PFSK-1 (cell line): ENCODE measurements around the gene SMIM7.

Source experiments
- FOXP2 ChIP-seq: optimal IDR thresholded peaks from 2 replicates; pipeline ENCODE3; 2011; ENCODE audit warnings: borderline replicate concordance, control low read depth, inconsistent platforms; ENCODE audit not compliant: insufficient read depth; ENCODE audit errors: extremely low read length, extremely low read depth
- POLR2AphosphoS5 ChIP-seq: IDR thresholded peaks from 2 replicates; pipeline ENCODE4 v1.6.1; 2012; ENCODE audit warnings: low read depth, mild to moderate bottlenecking, control low read depth, low read length, moderate library complexity
- REST ChIP-seq, 2 experiments: IDR thresholded peaks; 2 replicates each; pipeline versions ENCODE4 v1.6.1 to v1.8.0; 2011 to 2012; ENCODE audit warnings: low read depth in 2 of 2, low read length in 2 of 2, control low read depth in 1 of 2, inconsistent platforms in 1 of 2, mild to moderate bottlenecking in 1 of 2, moderate library complexity in 1 of 2; ENCODE audit not compliant: insufficient read depth in 1 of 2
- SIN3A ChIP-seq: IDR thresholded peaks from 2 replicates; pipeline ENCODE4 v1.6.1; 2012; ENCODE audit warnings: mild to moderate bottlenecking, low read length, moderate library complexity, borderline replicate concordance; ENCODE audit not compliant: insufficient read depth
- TAF1 ChIP-seq: IDR thresholded peaks from 2 replicates; pipeline ENCODE4 v1.6.1; 2012; ENCODE audit warnings: low read length, control low read depth, borderline replicate concordance; ENCODE audit not compliant: insufficient read depth

Gene SMIM7

DNA sequence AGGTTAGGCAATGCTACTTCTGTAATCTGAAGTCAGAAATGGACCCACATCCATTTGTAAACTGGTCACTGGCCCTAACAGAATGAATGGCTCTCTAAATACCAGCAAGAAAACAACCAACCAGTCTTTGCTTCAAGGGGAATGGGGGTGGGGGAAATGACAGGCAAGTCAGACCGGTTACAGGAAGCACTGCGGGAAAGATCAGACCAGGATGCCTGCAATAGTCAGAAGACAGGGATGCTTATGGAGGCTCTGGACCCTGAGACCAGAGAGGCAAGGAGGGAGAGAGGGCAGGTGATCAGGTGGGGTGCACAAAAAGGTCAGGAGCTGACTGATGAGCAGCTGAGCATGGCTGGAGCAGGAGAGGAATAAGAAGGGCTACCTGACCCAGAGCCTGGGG is 45.0 kb downstream of the SMIM7 start:
- TF ChIP-seq TAF1 (no peak), REST (IDR thresholded peaks at IDR 0.05; ENCODE audit: insufficient read depth in 1 of 2, low read depth in 2 of 2, low read length in 2 of 2) (no peak)

GRCh38 chr19:16613841-16614240 is 46.1 kb downstream of the SMIM7 start:
- TF ChIP-seq FOXP2 (no peak), POLR2AphosphoS5 (no peak), REST (IDR thresholded peaks at IDR 0.05; ENCODE audit: insufficient read depth in 1 of 2, low read depth in 2 of 2, low read length in 2 of 2) (no peak)

GRCh38 chr19:16612636-16613035 is 47.3 kb downstream of the SMIM7 start:
- TF ChIP-seq TAF1 (no peak), SIN3A (no peak), POLR2AphosphoS5 (no peak)

DNA sequence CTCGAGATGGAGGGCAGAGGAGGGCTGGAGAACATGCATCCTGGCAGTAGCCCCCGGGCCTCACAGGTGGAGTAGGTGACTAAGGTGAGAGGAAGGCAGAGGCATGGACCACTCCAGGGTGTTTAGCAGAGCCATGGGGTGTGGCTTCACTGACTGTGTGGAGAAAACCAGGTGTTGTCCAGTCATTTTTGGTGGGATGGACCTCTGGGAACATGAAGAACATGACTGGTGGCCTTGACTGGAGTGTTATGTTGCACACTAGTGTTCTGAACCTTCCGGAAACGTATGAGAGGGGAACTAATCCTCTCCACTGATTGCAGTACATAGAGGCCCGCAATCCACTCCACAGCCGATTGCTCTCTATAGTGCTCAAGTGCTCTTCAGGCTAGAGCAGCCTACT is 48.8 kb downstream of the SMIM7 start:
- no peak for TF ChIP-seq FOXP2
- TF ChIP-seq REST (IDR thresholded peaks at IDR 0.05; ENCODE audit: insufficient read depth in 1 of 2, low read depth in 2 of 2, low read length in 2 of 2), result no peak
- TF ChIP-seq SIN3A, result no peak
- TF ChIP-seq TAF1, result no peak
- no peak for TF ChIP-seq POLR2AphosphoS5

- TF ChIP-seq FOXP2, result no peak
- TF ChIP-seq TAF1, result no peak
- TF ChIP-seq REST (IDR thresholded peaks at IDR 0.05; ENCODE audit: insufficient read depth in 1 of 2, low read depth in 2 of 2, low read length in 2 of 2), result no peak
- no peak for TF ChIP-seq POLR2AphosphoS5
- TF ChIP-seq SIN3A, result no peak
These were observed 50.3 kb downstream of the SMIM7 start for GRCh38 chr19:16609511-16610200.
